Ovary (tissue), 9 donors: ENCODE results near the gene BNC2. TPM values are rescaled to one million over a fixed set of nuclear protein-coding genes. Genes with fewer than 3 reads are reported as not detected.

Source experiments
- DNase-seq, 5 donors: peaks; one replicate each; pipeline ENCODE4 v3.0.0-alpha.2; 2019 to 2020
- H3K27ac ChIP-seq, 2 donors: fragments of 200-600 bp; one replicate each; pipeline versions ENCODE4 v1.5.1 to v1.8.0; 2019 to 2022
- H3K27me3 ChIP-seq: fragments of 200-600 bp; one replicate; pipeline ENCODE4 v1.8.0; 2022
- H3K36me3 ChIP-seq: fragments of 200-600 bp; sonication (generic); one replicate; pipeline ENCODE4 v1.5.1; 2019
- H3K4me1 ChIP-seq: one replicate; pipeline ENCODE4 v1.8.1; 2013; ENCODE audit warnings: mild to moderate bottlenecking, moderate library complexity; ENCODE audit not compliant: insufficient read depth
- H3K4me3 ChIP-seq: fragments of 200-600 bp; sonication (generic); one replicate; pipeline ENCODE4 v1.5.1; 2017
- H3K9me3 ChIP-seq, 2 donors: fragments of 200-600 bp in 1 of 2; sonication (generic) in 1 of 2; one replicate each; pipeline versions ENCODE4 v1.5.1 to v1.8.1; 2013 to 2019; ENCODE audit warnings: mild to moderate bottlenecking in 1 of 2, moderate library complexity in 1 of 2
- EP300 ChIP-seq: sonication (generic); formaldehyde crosslinking; IDR thresholded peaks from one replicate; pipeline ENCODE4 v1.6.1; 2017; ENCODE audit warnings: antibody characterized with exemption
- POLR2A ChIP-seq: fragments of 450-650 bp; IDR thresholded peaks from one replicate; pipeline ENCODE4 v1.6.1; 2017; ENCODE audit warnings: antibody characterized with exemption, mild to moderate bottlenecking, moderate library complexity
- WGBS, 3 donors: extraction: QIAGEN DNeasy Blood & Tissue Kit in 1 of 3; methylation state at CpG; one replicate each; pipeline versions ENCODE4 v1.1.5 to v1.1.7; 2013 to 2017; 5-methylcytosine and 5-hydroxymethylcytosine counted together
- intact Hi-C, 4 donors: fragments of 100-400 bp; cut with DNase I; formaldehyde crosslinking; loops; one replicate each; pipeline versions ENCODE4 v1.11.0 to v1.15.1; 2022 to 2023
- polyA plus RNA-seq, 2 donors: library from polyadenylated mRNA; stranded (reverse); fragments of 200-250 nt in 1 of 2; fragments of 350-450 nt in 1 of 2; fragmentation: Illumina TruSeq in 1 of 2; extraction: RNeasy Lipid Tissue Mini Kit (QIAGEN cat#74804) in 1 of 2; gene quantifications; one replicate each; pipeline ENCODE4 v1.2.3, GENCODE V29; 2013 to 2014
- total RNA-seq, 7 donors: library from RNA; depleted of rRNA in 2 of 7; stranded (reverse); fragments of >200 nt in 2 of 7; fragmentation: NEBNext Ultra II Directional in 3 of 7; extraction: Animal tissue kit (Norgen Biotek cat#: 25700) in 3 of 7; gene quantifications; one replicate each; pipeline versions ENCODE4 v1.1.0 to v1.2.4, GENCODE V29; 2016 to 2023
- TF ChIP-seq, protein P1 (sequence below), 3 donors: fragments of 450-650 bp in 2 of 3; fragments of 200-600 bp in 1 of 3; IDR thresholded peaks; one replicate each; pipeline versions ENCODE4 v1.5.1 to v1.8.0; 2016 to 2022; ENCODE audit warnings: antibody characterized with exemption in 3 of 3, mild to moderate bottlenecking in 1 of 3
- donor health status: DM: no; HTN: no; CAD: no; lungs with moderate emphysema.
- donor health status: DM: no; HTN: no; CAD: no.
- donor health status: Bipolar disorder and iron deficiency.
- donor health status: DM: yes; HTN: yes; CAD: no.
- donor health status: DM: no; HTN: no; CAD: no.
- donor health status: DM: yes; HTN: yes; CAD: no.

The BNC2 gene
- total and polyA plus RNA-seq, 9 donors = 17.2 to 232 (median 197) TPM

- Histone ChIP-seq H3K9me3 (no peaks in the 10 kb centered on the region), H3K27ac (no peak overlapping the region), H3K4me1 (no peaks in the 10 kb centered on the region), H3K27me3 (no peaks in the 10 kb centered on the region), H3K36me3 (no peaks in the 10 kb centered on the region), H3K4me3 (no peak overlapping the region)
- WGBS, 3 donors = 86 to 92% (median 92%) methylated on average over 6 of the region's 6 CpGs
- DNase-seq = no peak
- intact Hi-C loops = loop anchor here (5.0 to 10.0 kb wide), 3 partner anchors 146 to 678 kb away; no protein-coding TSS in a partner anchor
- TF ChIP-seq, protein P1, sequence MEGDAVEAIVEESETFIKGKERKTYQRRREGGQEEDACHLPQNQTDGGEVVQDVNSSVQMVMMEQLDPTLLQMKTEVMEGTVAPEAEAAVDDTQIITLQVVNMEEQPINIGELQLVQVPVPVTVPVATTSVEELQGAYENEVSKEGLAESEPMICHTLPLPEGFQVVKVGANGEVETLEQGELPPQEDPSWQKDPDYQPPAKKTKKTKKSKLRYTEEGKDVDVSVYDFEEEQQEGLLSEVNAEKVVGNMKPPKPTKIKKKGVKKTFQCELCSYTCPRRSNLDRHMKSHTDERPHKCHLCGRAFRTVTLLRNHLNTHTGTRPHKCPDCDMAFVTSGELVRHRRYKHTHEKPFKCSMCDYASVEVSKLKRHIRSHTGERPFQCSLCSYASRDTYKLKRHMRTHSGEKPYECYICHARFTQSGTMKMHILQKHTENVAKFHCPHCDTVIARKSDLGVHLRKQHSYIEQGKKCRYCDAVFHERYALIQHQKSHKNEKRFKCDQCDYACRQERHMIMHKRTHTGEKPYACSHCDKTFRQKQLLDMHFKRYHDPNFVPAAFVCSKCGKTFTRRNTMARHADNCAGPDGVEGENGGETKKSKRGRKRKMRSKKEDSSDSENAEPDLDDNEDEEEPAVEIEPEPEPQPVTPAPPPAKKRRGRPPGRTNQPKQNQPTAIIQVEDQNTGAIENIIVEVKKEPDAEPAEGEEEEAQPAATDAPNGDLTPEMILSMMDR (IDR thresholded peaks at IDR 0.05) = no peak
- TF ChIP-seq EP300 (no peak), POLR2A (no peak)
Observed at GRCh38 chr9:16873126-16873802, 2.8 kb upstream of the BNC2 start.

GRCh38 chr9:16871336-16872151 is 1.1 kb upstream of the BNC2 start:
- Histone ChIP-seq H3K27ac (peak overlapping the region; percentile 93), H3K36me3 (no peaks in the 10 kb centered on the region), H3K4me3 (peak overlapping the region; percentile 88), H3K4me1 (peaks cover 1% of the 10 kb centered on the region), H3K9me3 (no peaks in the 10 kb centered on the region), H3K27me3 (no peaks in the 10 kb centered on the region)
- TF ChIP-seq, protein P1 (IDR thresholded peaks at IDR 0.05) = no peak
- TF ChIP-seq POLR2A = no peak
- TF ChIP-seq EP300 = no peak
- peak; percentile 55 to 78 (median 69) for DNase-seq
- 0 to 2% (median 1%) methylated on average over 63 of the region's 63 CpGs for WGBS, 3 donors
- intact Hi-C loops = loop anchor here (2.0 to 10.0 kb wide), 4 partner anchors 144 to 677 kb away; no protein-coding TSS in a partner anchor

GRCh38 chr9:16869882-16870595 is 431 bp downstream of the BNC2 start:
- Histone ChIP-seq H3K27me3 (no peaks in the 10 kb centered on the region), H3K27ac (peak overlapping the region; percentile 93), H3K4me3 (peak overlapping the region; percentile 88), H3K36me3 (no peaks in the 10 kb centered on the region), H3K9me3 (no peaks in the 10 kb centered on the region), H3K4me1 (peaks cover 1% of the 10 kb centered on the region)
- intact Hi-C loops = loop anchor here (2.0 to 10.0 kb wide), 5 partner anchors 143 to 675 kb away; no protein-coding TSS in a partner anchor
- TF ChIP-seq, protein P1 (IDR thresholded peaks at IDR 0.05) = peak in 1 of 3 donors; percentile 12
- no peak for TF ChIP-seq POLR2A
- WGBS, 3 donors = 0 to 1% (median 1%) methylated on average over 43 to 58 of the region's 58 CpGs
- peak; percentile 38 to 66 (median 59) for DNase-seq
